Airway epithelial cell (primary cell): ENCODE data around the gene AFF3. TPM values are rescaled to one million over a fixed set of nuclear protein-coding genes. Genes with fewer than 3 reads are reported as not detected.

ENCODE experiments used
- total RNA-seq: library from RNA; depleted of rRNA; stranded (reverse); fragments of >200 nt; gene quantifications from 2 replicates; pipeline ENCODE4 v1.2.3, GENCODE V29; 2015

AFF3 gene
- 0.14 and 0.28 TPM in 2 replicates for total RNA-seq

GRCh38 chr2:100142393-100142792 lies at the start of gene AFF3:
Gene AFF3, minus strand, starts transcription at chr2:100142590. Its CDS starts 38,136 bp downstream, at chr2:100104454.

Other genes with a start within 250 kb of the AFF3 start
- gene LONRF2, start 179.9 kb upstream of the AFF3 start, total RNA-seq = not detected in 2 replicates